H1 (cell line): ENCODE data around the gene MYH16. TPM values are rescaled to one million over a fixed set of nuclear protein-coding genes. Genes with fewer than 3 reads are reported as not detected.

Experiments
- MAX ChIP-seq: IDR thresholded peaks from 2 replicates; pipeline ENCODE4 v1.6.1; 2012; ENCODE audit warnings: inconsistent platforms
- YY1 ChIP-seq: IDR thresholded peaks from 2 replicates; pipeline ENCODE4 v1.6.1; 2011; ENCODE audit warnings: low read depth, mild to moderate bottlenecking, low read length
- polyA plus RNA-seq, 7 experiments: library from polyadenylated mRNA; depleted of rRNA in 3 of 7; stranded (reverse) in 5 of 7; unstranded in 2 of 7; fragments of >200 nt in 5 of 7; fragments of 200-250 nt in 2 of 7; gene quantifications; 1 replicate in 5 of 7; 2 replicates in 1 of 7; 4 replicates in 1 of 7; pipeline versions ENCODE4 v1.2.1 to v1.2.3, GENCODE V29; 2011 to 2013; ENCODE audit warnings: missing spikeins in 2 of 7, mixed read lengths in 2 of 7
- total RNA-seq: library from RNA; stranded (reverse); fragmentation: NEBNext Ultra II Directional; extraction: Animal tissue kit (Norgen Biotek cat#: 25700); gene quantifications from 2 replicates; pipeline ENCODE4 v1.2.1, GENCODE V29; 2021

The MYH16 gene
- total and polyA plus RNA-seq, 2 of the 8 experiments (the other 6 are each of a cell fraction or from before 2014, with no cell fraction given), result not detected

- TF ChIP-seq MAX (no peak), YY1 (no peak)
These were observed 4.1 kb upstream of the MYH16 start (continued) for GRCh38 chr7:99268577-99268908.
